GM12875 (cell line): ENCODE results near the gene DHX34.
"Not testable (repeated sequence)": the region's sequence is repeated elsewhere in the genome, so short reads cannot be mapped to it uniquely, and the experiment has no call there.

Experiments
- H3K4me3 ChIP-seq: one replicate; pipeline ENCODE4 v1.5.1; 2011; ENCODE audit warnings: low read depth, low read length, control low read depth
- TF ChIP-seq, protein P1 (sequence below): IDR thresholded peaks from 2 replicates; pipeline ENCODE4 v1.5.1; 2011; ENCODE audit warnings: low read depth, mild to moderate bottlenecking, control low read depth, inconsistent platforms, low read length, moderate library complexity, borderline replicate concordance; ENCODE audit not compliant: insufficient read depth

Gene DHX34

GRCh38 chr19:47343194-47343802, 5.8 kb upstream of the DHX34 start:
- TF ChIP-seq, protein P1, sequence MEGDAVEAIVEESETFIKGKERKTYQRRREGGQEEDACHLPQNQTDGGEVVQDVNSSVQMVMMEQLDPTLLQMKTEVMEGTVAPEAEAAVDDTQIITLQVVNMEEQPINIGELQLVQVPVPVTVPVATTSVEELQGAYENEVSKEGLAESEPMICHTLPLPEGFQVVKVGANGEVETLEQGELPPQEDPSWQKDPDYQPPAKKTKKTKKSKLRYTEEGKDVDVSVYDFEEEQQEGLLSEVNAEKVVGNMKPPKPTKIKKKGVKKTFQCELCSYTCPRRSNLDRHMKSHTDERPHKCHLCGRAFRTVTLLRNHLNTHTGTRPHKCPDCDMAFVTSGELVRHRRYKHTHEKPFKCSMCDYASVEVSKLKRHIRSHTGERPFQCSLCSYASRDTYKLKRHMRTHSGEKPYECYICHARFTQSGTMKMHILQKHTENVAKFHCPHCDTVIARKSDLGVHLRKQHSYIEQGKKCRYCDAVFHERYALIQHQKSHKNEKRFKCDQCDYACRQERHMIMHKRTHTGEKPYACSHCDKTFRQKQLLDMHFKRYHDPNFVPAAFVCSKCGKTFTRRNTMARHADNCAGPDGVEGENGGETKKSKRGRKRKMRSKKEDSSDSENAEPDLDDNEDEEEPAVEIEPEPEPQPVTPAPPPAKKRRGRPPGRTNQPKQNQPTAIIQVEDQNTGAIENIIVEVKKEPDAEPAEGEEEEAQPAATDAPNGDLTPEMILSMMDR: no peak
- H3K4me3 ChIP-seq: no peak overlapping the region

DNA sequence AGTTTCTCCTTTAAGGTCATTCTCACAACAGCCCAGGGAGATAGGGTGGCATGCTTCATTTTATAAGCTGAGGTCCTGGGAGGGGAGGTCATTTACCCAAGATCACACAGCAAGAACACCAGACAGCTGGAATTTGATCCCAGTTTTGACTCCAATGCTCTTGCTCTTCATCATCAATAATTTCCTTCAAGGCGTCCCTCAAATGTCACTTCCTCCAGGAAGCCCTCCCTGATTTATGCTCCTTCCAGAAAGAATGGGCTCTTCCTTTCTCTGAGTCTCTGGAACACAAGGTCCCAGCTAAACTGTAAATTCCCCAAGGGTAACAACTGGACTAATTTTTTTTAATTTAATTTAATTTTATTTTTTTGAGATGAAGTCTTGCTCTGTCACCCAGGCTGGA, 4.7 kb upstream of the DHX34 start:
- H3K4me3 ChIP-seq: no peak overlapping the region
- TF ChIP-seq, protein P1: no peak

GRCh38 chr19:47346024-47346423, 3.1 kb upstream of the DHX34 start:
- not testable (repeated sequence) for H3K4me3 ChIP-seq

DNA sequence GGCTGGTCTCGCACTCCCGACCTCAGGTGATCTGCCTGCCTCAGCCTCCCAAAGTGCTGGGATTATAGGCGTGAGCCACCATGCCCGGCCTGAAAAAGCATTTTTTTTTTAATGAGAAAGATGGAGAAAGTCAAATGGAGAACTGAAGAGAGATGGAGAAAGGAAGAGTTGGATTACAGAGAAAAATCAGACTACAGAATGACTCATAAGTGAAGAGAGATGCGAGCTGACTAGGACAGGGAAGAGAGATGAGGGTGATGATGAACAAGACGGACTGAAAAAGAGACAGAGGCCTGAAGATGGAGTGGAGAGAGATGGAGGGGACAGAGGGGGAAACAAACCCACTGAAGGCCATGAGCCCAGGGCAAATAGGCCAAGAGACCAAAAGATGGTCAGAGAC, 1.5 kb downstream of the DHX34 start:
- H3K4me3 ChIP-seq: no peak overlapping the region
- TF ChIP-seq, protein P1: no peak

DNA sequence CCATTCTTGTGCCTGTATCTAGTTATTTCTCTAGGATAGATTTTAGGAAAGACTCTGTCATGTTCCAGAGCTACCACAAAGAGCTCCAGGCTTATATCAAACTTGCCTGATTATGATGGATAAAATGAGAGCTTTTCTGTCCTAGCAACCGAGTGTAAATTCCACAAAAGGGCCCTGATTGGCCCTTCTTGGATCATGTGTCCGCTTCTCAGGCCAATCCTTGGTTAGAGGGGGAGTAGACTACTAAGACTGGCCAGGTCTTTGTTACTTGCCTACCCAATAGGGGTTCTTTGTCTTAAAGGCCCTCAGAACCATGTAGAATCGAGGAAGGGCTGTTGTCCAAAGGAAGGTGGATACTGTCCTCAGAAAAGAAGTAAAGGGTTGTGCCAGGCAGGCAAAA, 2.4 kb downstream of the DHX34 start:
- TF ChIP-seq, protein P1: no peak
- no peak overlapping the region for H3K4me3 ChIP-seq

- H3K4me3 ChIP-seq: no peak overlapping the region
- TF ChIP-seq, protein P1: no peak
These were observed 3.0 kb downstream of the DHX34 start for GRCh38 chr19:47352095-47352494.

DNA sequence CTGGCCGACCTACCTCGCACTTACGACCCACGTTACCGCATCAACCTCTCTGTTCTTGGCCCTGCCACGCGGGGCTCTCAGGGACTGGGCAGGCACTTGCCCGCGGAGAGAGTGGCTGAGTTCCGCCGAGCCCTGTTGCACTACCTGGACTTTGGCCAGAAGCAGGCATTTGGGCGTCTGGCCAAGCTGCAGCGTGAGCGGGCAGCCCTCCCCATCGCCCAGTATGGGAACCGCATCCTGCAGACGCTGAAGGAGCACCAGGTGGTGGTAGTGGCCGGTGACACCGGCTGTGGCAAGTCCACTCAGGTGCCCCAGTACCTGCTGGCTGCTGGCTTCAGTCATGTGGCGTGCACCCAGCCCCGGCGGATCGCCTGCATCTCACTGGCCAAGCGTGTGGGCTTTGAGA, 4.2 kb downstream of the DHX34 start:
- H3K4me3 ChIP-seq: no peak overlapping the region
- TF ChIP-seq, protein P1: no peak

DNA sequence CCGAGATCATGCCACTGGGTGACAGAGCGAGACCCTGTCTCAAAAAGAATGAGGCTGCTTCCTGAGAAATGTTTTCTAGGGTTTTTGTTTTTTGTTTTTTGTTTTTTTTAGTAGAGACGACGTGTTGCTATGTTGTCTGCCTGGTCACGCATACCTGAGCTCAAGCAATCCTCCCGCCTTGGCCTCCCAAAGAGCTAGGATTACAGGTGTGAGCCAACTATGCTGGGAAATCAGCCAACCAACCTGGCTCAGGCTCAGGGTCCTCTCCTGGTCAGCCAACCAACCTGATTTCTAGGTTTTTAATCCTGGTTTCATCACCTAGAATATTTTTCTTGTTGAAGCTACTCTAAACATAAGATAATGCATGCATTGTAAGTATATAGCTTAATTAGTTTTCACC, 7.8 kb downstream of the DHX34 start:
- TF ChIP-seq, protein P1: no peak
- H3K4me3 ChIP-seq: no peak overlapping the region
